Measurements from ENCODE around the gene GOLGA8J. TPM values are rescaled to one million over a fixed set of nuclear protein-coding genes. Genes with fewer than 3 reads are reported as not detected.
A peak's percentile ranks its signal among the peaks of the same experiment; 100 is the strongest.

Gene GOLGA8J
- total RNA-seq, 1 experiment from 2014 or later: not detected

GRCh38 chr15:30063835-30064546, 18.8 kb upstream of the GOLGA8J start:
- Mint-ChIP-seq H3K4me3 (no peak overlapping the region), H3K4me1 (no peaks in the 10 kb centered on the region; a peak in 1 of 4 replicates), H3K36me3 (ENCODE audit: insufficient read depth in 1 of 3, low read depth in 3 of 3) (no peaks in the 10 kb centered on the region), H3K27me3 (ENCODE audit: low read depth) (peaks cover 7% of the 10 kb centered on the region), H3K9me3 (no peaks in the 10 kb centered on the region; a peak in 2 of 5 replicates), H3K27ac (no peak overlapping the region)
- H3K9ac ChIP-seq (ENCODE audit: extremely low read depth, insufficient read length, low read length): no peak overlapping the region
- H4K20me1 ChIP-seq (ENCODE audit: control insufficient read depth, insufficient read depth, insufficient read length): no peaks in the 10 kb centered on the region
- DNase-seq: no peak
- no peak overlapping the region for H3K23ac ChIP-seq (ENCODE audit: insufficient read length, low read depth, low read length)
- no peak for TF ChIP-seq CTCF (conservative IDR thresholded peaks at IDR 0.05)
- H3K14ac ChIP-seq (ENCODE audit: insufficient read depth, low read length): peak overlapping the region; percentile 39; the same call in 1 of the 2 replicates
- no peak overlapping the region for H3K4ac ChIP-seq (ENCODE audit: low read depth, low read length)
- no peak overlapping the region for H3K18ac ChIP-seq (ENCODE audit: insufficient read length, low read depth, low read length)
- no peak overlapping the region for H4K91ac ChIP-seq (ENCODE audit: insufficient read length, low read depth, low read length)
- H2AK5ac ChIP-seq (ENCODE audit: insufficient read length, low read length): no peak overlapping the region
- no peaks in the 10 kb centered on the region for H3K23me2 ChIP-seq (ENCODE audit: insufficient read length, low read depth, low read length, poor library complexity, severe bottlenecking)
- H2BK120ac ChIP-seq (ENCODE audit: low read depth, low read length, poor library complexity, severe bottlenecking): no peak overlapping the region
- no peak overlapping the region for H4K5ac ChIP-seq (ENCODE audit: insufficient read length, low read depth, low read length)
- no peak overlapping the region for H3K27ac ChIP-seq (ENCODE audit: insufficient read length, low read depth, low read length)
- H3K27me3 ChIP-seq (ENCODE audit: insufficient read depth, low read length): no peaks in the 10 kb centered on the region
- no peaks in the 10 kb centered on the region for H3K9me3 ChIP-seq (ENCODE audit: control insufficient read depth, low read depth, low read length)
- H3K79me1 ChIP-seq (ENCODE audit: insufficient read depth, low read depth, low read length, poor library complexity, severe bottlenecking): no peaks in the 10 kb centered on the region
- no peak overlapping the region for H3T11ph ChIP-seq (ENCODE audit: low read length)
- H4K8ac ChIP-seq (replicated peaks; ENCODE audit: insufficient read length, low read depth, low read length): no peak overlapping the region
- H2BK12ac ChIP-seq (ENCODE audit: insufficient read length, low read depth, low read length): no peak overlapping the region
- WGBS (ENCODE audit: extremely low coverage, insufficient read length, low lambda C conversion rate): no CpG with 5 or more reads among the region's 2 CpGs
- H3K56ac ChIP-seq (ENCODE audit: insufficient read length, low read depth, low read length): no peak overlapping the region
- H3K4me1 ChIP-seq (ENCODE audit: insufficient read depth, low read length): no peaks in the 10 kb centered on the region; the same call in 1 of the 2 replicates
- H2BK5ac ChIP-seq (ENCODE audit: insufficient read length, low read length): no peak overlapping the region
- H2BK15ac ChIP-seq (ENCODE audit: low read depth, low read length): no peak overlapping the region
- H2AFZ ChIP-seq (ENCODE audit: low read length): no peak overlapping the region
- H2BK20ac ChIP-seq (ENCODE audit: low read depth, low read length, poor library complexity, severe bottlenecking): no peak overlapping the region
- no peaks in the 10 kb centered on the region for H3K79me2 ChIP-seq (ENCODE audit: insufficient read depth, low read length)
- H3K4me2 ChIP-seq (ENCODE audit: insufficient read depth, insufficient read length, low read length): no peak overlapping the region
